Lower leg skin (tissue), 3 donors: Measurements from ENCODE around the gene ELK1.

Source experiments
- POLR2A ChIP-seq, 2 donors: fragments of 450-650 bp; IDR thresholded peaks; one replicate each; pipeline ENCODE4 v1.6.1; 2016 to 2017; ENCODE audit warnings: antibody characterized with exemption in 2 of 2, mild to moderate bottlenecking in 1 of 2, moderate library complexity in 1 of 2
- TF ChIP-seq, protein P1 (sequence below), 3 donors: fragments of 450-650 bp; IDR thresholded peaks; one replicate each; pipeline ENCODE4 v1.5.1; 2016; ENCODE audit warnings: antibody characterized with exemption in 3 of 3, mild to moderate bottlenecking in 3 of 3, moderate library complexity in 2 of 3

DNA sequence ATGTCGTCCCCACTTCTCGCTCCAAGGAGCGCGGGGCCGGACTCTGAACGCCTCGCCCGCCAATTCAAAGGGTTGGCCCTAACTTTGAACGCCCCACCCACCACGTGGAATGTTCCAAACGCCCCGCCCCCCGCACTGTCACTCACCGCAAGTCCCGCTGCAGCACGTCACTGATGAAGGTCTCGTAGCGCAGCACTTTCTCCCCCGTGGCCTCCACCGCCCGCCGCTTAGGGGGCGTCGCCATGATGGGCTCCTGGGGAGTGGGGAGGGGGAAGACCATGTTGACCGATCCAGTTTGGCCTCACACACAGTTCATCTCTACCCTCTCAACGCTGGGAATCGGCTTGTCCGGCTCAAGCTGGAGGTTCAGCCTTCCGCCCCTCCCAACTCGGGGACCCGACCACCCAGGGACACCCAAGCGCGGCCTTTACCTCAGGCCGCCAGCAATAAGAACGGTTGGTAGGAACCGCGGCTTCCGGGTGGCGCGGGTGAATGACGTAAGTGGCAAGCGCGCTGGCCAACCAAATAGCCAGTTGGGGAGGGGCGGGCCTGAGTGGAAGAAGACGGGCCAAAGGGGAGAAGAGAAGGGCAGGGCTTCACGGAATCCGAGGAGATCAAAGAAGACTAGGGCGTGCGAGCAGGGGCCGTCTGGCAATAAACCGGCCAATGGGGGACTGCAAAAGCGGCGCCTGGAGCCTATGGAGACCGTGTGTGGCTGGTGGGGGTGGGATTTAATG lies 8.5 kb upstream of the ELK1 start, which contains the start of gene UXT:
- TF ChIP-seq, protein P1, sequence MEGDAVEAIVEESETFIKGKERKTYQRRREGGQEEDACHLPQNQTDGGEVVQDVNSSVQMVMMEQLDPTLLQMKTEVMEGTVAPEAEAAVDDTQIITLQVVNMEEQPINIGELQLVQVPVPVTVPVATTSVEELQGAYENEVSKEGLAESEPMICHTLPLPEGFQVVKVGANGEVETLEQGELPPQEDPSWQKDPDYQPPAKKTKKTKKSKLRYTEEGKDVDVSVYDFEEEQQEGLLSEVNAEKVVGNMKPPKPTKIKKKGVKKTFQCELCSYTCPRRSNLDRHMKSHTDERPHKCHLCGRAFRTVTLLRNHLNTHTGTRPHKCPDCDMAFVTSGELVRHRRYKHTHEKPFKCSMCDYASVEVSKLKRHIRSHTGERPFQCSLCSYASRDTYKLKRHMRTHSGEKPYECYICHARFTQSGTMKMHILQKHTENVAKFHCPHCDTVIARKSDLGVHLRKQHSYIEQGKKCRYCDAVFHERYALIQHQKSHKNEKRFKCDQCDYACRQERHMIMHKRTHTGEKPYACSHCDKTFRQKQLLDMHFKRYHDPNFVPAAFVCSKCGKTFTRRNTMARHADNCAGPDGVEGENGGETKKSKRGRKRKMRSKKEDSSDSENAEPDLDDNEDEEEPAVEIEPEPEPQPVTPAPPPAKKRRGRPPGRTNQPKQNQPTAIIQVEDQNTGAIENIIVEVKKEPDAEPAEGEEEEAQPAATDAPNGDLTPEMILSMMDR (IDR thresholded peaks at IDR 0.05): no peak
- no peak for TF ChIP-seq POLR2A (IDR thresholded peaks at IDR 0.05)
